ENCODE measurements around the gene HLA-DRB5.

- TF ChIP-seq EZH2 (IDR thresholded peaks at IDR 0.05; ENCODE audit: borderline replicate concordance, low read depth, low read length, severe bottlenecking) (no peak), CTCF (IDR thresholded peaks at IDR 0.05; ENCODE audit: borderline replicate concordance, extremely low read depth, low read length, poor library complexity, severe bottlenecking) (no peak)
These were observed 29.7 kb upstream of the HLA-DRB5 start for GRCh38 chr6:32559747-32560146.

Measured in DND-41 (cell line).